ENCODE data around the gene CST9L. TPM values are rescaled to one million over a fixed set of nuclear protein-coding genes. Genes with fewer than 3 reads are reported as not detected.

The CST9L gene
- polyA plus RNA-seq, 1 donor (not counting 4 experiments of a cell fraction or from before 2014, with no cell fraction given), result not detected

DNA sequence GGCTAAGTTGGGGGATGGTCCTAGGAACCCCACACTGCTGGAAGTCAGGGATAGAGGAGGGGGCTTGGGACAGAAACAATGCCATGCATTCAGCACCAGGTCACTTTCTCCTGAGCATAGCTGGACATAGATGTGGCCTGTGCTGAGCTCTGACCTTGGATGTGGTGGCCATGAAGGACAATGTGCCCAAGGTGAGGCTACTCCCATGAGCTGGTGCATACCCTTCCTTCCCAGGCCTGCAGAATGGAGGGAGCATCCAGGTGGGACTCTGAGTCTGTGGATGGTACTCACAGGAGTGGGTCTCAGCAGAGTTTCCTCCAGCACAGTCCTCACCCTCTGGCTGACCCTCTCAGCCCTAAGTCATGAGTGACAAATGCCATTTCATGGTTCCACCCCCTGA, 16.9 kb downstream of the CST9L start:
- H3K9me3 ChIP-seq (ENCODE audit: control insufficient read depth, low read depth, low read length), result no peaks in the 10 kb centered on the region
- no peak overlapping the region for H3K27ac ChIP-seq (ENCODE audit: control insufficient read depth, insufficient read depth, low read length)
- H3K27me3 ChIP-seq (ENCODE audit: control insufficient read depth, extremely low read depth, insufficient read depth, low read length), result no peaks in the 10 kb centered on the region
- no peak overlapping the region for H3K4me3 ChIP-seq (ENCODE audit: control insufficient read depth in 2 of 3, extremely low read depth in 1 of 3, insufficient read depth in 2 of 3, low read depth in 1 of 3, low read length in 3 of 3)
- no peaks in the 10 kb centered on the region for H4K20me1 ChIP-seq (ENCODE audit: control insufficient read depth, extremely low read depth, insufficient read depth, low read length)
- DNase-seq (ENCODE audit: low read depth, low spot score), result no peak
- FAIRE-seq, result no peak
- H3K36me3 ChIP-seq (ENCODE audit: control insufficient read depth in 2 of 2, extremely low read depth in 1 of 2, insufficient read depth in 2 of 2, low read length in 2 of 2), result no peaks in the 10 kb centered on the region
- H3K9ac ChIP-seq (ENCODE audit: control insufficient read depth, extremely low read depth, insufficient read depth, low read length), result no peak overlapping the region
- H2AFZ ChIP-seq (ENCODE audit: control insufficient read depth, low read length), result no peak overlapping the region
- H3K4me2 ChIP-seq (ENCODE audit: control insufficient read depth, extremely low read depth, insufficient read depth, low read depth, low read length), result no peak overlapping the region
- peaks cover 4% of the 10 kb centered on the region for H3K4me1 ChIP-seq (ENCODE audit: control insufficient read depth, extremely low read depth, insufficient read depth, low read length)
- no peaks in the 10 kb centered on the region for H3K9me1 ChIP-seq (ENCODE audit: control insufficient read depth, extremely low read depth, insufficient read depth, low read length)
- TF ChIP-seq EZH2 (IDR thresholded peaks at IDR 0.05; ENCODE audit: low read length), result no peak
- TF ChIP-seq, protein P1, sequence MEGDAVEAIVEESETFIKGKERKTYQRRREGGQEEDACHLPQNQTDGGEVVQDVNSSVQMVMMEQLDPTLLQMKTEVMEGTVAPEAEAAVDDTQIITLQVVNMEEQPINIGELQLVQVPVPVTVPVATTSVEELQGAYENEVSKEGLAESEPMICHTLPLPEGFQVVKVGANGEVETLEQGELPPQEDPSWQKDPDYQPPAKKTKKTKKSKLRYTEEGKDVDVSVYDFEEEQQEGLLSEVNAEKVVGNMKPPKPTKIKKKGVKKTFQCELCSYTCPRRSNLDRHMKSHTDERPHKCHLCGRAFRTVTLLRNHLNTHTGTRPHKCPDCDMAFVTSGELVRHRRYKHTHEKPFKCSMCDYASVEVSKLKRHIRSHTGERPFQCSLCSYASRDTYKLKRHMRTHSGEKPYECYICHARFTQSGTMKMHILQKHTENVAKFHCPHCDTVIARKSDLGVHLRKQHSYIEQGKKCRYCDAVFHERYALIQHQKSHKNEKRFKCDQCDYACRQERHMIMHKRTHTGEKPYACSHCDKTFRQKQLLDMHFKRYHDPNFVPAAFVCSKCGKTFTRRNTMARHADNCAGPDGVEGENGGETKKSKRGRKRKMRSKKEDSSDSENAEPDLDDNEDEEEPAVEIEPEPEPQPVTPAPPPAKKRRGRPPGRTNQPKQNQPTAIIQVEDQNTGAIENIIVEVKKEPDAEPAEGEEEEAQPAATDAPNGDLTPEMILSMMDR (optimal IDR thresholded peaks at IDR 0.05 in 1 of 3, IDR thresholded peaks at IDR 0.05 in 1 of 3, conservative IDR thresholded peaks at IDR 0.05 in 1 of 3; ENCODE audit: extremely low read depth in 1 of 3, insufficient read depth in 2 of 3, low read length in 3 of 3), result no peak
- dilution Hi-C loops (cut with MboI; ENCODE audit: extremely low pct_ligation_motif_present, low sequenced_read_pairs), result no loop called here
- H3K79me2 ChIP-seq (ENCODE audit: control insufficient read depth, insufficient read depth, low read length), result no peaks in the 10 kb centered on the region

DNA sequence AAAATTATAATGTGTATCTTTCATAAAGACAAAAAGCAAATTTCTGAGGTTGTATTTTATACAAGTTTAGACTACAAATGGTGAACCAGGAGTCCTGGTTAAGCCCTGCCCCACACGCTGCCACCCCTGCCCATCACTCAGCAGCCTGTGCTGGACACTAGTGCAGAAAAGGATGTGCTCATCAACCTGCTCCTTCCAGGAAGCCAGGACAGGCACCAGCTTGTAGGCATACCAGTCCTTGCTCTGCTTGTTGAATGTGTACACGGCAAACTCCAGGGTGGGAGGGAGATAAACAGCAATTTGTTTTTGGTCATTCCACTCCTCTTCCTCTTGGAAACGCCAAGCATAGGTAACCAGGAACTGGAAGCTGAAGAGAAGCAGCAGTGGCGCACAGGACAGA, 18.1 kb downstream of the CST9L start:
- no peaks in the 10 kb centered on the region for H4K20me1 ChIP-seq (ENCODE audit: control insufficient read depth, extremely low read depth, insufficient read depth, low read length)
- H3K4me3 ChIP-seq (ENCODE audit: control insufficient read depth in 2 of 3, extremely low read depth in 1 of 3, insufficient read depth in 2 of 3, low read depth in 1 of 3, low read length in 3 of 3), result no peak overlapping the region
- H3K9me3 ChIP-seq (ENCODE audit: control insufficient read depth, low read depth, low read length), result no peaks in the 10 kb centered on the region
- FAIRE-seq, result no peak
- H2AFZ ChIP-seq (ENCODE audit: control insufficient read depth, low read length), result peak overlapping the region; percentile 65
- H3K4me1 ChIP-seq (ENCODE audit: control insufficient read depth, extremely low read depth, insufficient read depth, low read length), result peaks cover 4% of the 10 kb centered on the region
- TF ChIP-seq, protein P1 (optimal IDR thresholded peaks at IDR 0.05 in 1 of 3, IDR thresholded peaks at IDR 0.05 in 1 of 3, conservative IDR thresholded peaks at IDR 0.05 in 1 of 3; ENCODE audit: extremely low read depth in 1 of 3, insufficient read depth in 2 of 3, low read length in 3 of 3), result no peak
- no peak for TF ChIP-seq EZH2 (IDR thresholded peaks at IDR 0.05; ENCODE audit: low read length)
- no peak for DNase-seq (ENCODE audit: low read depth, low spot score)
- no peak overlapping the region for H3K27ac ChIP-seq (ENCODE audit: control insufficient read depth, insufficient read depth, low read length)
- H3K4me2 ChIP-seq (ENCODE audit: control insufficient read depth, extremely low read depth, insufficient read depth, low read depth, low read length), result peak overlapping the region; percentile 42
- no peaks in the 10 kb centered on the region for H3K27me3 ChIP-seq (ENCODE audit: control insufficient read depth, extremely low read depth, insufficient read depth, low read length)
- H3K9ac ChIP-seq (ENCODE audit: control insufficient read depth, extremely low read depth, insufficient read depth, low read length), result no peak overlapping the region
- dilution Hi-C loops (cut with MboI; ENCODE audit: extremely low pct_ligation_motif_present, low sequenced_read_pairs), result no loop called here
- H3K79me2 ChIP-seq (ENCODE audit: control insufficient read depth, insufficient read depth, low read length), result no peaks in the 10 kb centered on the region
- H3K36me3 ChIP-seq (ENCODE audit: control insufficient read depth in 2 of 2, extremely low read depth in 1 of 2, insufficient read depth in 2 of 2, low read length in 2 of 2), result no peaks in the 10 kb centered on the region
- no peaks in the 10 kb centered on the region for H3K9me1 ChIP-seq (ENCODE audit: control insufficient read depth, extremely low read depth, insufficient read depth, low read length)

All from keratinocyte (primary cell).